ENCODE measurements around the gene CITED4.

Gene CITED4

DNA sequence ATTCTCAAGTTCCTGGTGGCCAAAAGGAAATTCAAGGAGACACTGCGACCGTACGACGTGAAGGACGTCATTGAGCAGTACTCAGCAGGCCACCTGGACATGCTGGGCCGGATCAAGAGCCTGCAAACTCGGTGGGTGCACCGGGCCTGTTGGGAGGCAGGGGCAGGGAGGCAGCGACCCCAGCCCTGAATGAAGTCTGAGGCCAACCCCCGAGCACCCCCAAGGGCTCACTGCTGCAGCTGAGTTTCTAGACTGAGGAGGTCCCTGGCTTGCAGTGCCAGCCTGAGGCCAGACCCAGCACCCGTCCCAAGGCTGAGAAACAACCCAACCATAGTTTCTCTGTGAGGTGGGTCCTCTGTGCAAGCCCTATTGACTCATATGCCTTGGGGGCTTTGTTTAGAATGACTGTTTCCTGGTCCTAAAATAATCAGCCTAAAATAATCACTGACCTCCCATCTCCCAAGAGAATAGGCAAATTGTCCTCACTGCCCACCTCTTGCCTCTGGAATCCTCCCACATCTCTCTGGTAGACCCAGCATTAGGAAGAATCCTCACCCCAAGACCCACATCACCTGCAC lies 27.1 kb downstream of the CITED4 start:
- no peak for DNase-seq (ENCODE audit: low spot score)

GRCh38 chr1:40833979-40834378 lies 28.2 kb downstream of the CITED4 start:
- DNase-seq (ENCODE audit: low spot score): no peak

- no peak for DNase-seq (ENCODE audit: low spot score)
Measured at GRCh38 chr1:40831001-40831732, 31.0 kb downstream of the CITED4 start.

GRCh38 chr1:40830419-40830943 lies 31.7 kb downstream of the CITED4 start:
- no peak for DNase-seq (ENCODE audit: low spot score)

DNA sequence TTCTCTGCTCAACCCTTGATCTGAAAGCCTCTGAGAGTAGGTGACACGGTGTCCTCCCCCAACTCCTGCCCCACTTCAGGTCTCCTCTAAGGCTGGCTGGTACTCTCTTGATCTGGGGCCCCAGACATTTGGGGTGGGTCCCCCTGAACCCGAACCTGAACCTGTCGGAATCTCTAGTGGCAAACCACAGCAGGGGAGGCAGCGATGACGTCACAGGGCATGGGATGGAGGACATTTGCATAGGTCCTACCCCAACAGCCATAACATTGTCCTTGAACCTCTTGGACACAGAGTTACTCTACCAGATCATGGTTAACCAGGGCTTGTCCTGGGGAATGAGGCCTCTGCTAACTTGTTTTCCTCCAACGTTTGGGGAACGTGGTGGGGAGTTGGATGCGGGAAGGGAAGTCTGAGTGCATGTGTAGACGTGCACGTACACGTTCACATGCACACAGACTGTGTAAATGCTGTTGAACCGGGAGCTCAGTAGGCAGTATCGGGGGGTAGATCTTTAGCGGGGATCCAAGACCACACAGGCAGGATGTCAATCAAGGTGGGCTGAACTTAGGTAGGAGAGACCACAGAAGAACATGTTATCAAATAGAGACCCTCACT lies 32.4 kb downstream of the CITED4 start:
- no peak for DNase-seq (ENCODE audit: low spot score)

- DNase-seq (ENCODE audit: low spot score): no peak
Measured at GRCh38 chr1:40825996-40826395, 36.2 kb downstream of the CITED4 start.

- peak; percentile 46 for DNase-seq (ENCODE audit: low spot score)
Measured at GRCh38 chr1:40825435-40825788, 36.8 kb downstream of the CITED4 start.

DNA sequence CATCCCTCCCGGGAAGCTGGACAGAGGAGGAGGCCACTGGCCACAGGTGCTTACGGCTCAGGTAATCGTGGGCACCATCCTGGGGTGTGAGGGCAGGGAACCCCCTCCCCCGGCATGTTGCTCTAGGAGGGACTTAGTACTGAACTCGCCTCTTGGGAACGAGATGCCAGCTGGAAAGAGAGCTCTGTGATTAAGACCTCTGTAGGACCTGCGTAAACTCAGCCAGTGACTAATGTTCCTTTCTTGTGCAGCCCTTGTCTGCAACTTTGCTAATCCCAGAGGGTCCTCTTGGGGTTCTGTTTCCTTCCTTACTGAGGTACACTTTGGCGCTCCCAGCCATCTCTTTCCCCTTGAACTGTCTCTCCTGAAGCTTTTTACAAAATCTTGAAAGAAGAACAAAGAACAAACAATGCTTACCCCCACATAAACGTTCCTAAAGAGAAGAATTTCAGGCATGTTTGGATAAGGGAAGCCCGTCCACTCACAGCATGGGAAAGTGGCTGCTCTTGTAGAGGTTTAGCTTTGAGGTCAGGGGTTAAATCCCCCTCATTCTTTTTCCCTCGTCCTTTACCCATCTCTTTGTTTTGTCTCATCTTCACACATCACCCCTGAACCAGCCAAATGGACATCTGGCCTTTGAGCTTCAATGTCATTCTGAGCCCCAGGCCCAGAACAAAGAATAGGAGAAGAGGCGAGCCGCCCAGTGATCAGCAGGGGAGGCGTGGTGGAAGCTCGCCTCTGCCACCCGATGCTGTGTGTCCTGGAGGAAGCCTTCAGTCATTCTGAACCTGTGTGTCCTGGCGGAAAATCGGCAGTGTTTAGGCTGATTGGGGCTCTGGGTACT lies 37.4 kb downstream of the CITED4 start:
- no peak for DNase-seq (ENCODE audit: low spot score)

DNA sequence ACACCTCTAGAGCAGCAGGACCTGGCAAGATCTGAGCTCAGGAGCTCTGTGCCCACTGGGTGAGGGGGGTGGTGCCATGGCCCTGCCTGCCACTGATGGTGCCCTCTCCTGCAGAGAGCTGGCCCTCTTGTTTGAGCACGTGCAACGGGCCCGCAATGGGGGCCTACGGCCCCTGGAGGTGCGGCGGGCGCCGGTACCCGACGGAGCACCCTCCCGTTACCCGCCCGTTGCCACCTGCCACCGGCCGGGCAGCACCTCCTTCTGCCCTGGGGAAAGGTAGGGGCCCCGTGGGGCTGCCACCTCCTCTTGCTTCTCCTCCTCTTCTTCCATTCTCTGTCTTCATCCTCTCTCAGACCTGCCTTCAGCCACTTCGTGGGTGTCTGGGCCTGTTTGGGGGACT lies 38.2 kb downstream of the CITED4 start:
- DNase-seq (ENCODE audit: low spot score): no peak

GRCh38 chr1:40823345-40823744 lies 38.8 kb downstream of the CITED4 start:
- DNase-seq (ENCODE audit: low spot score): no peak

- DNase-seq (ENCODE audit: low spot score): no peak
Measured at GRCh38 chr1:40822890-40823289, 39.3 kb downstream of the CITED4 start.

GRCh38 chr1:40820911-40821693 lies 41.1 kb downstream of the CITED4 start:
- DNase-seq (ENCODE audit: low spot score): no peak

DNA sequence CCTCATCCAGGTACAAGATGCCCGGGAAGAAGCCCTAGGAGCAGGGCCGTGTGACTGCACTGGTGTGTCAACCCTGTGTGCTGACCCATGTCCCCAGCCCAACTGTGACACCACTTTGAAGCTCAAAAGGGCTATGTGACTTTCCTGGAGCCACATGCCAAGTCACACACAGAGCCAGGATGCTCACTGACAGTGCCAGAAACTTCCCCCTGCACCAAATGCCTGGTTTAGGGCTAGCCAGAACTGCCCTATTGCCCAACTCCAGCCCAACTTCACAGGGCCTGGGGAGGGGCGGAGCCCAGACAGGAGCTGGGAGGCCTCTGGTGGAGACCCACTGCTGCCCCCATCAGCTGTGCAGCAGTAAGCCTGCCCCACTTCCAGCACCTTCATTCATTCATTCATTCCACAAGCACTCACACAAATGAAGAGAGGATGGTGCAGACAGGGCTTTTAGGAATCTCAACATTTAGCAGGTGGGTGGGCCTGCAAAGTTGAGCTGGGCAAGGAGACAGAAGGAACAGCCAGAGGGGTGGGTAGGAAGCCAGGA lies 41.8 kb downstream of the CITED4 start:
- peak; percentile 56 for DNase-seq (ENCODE audit: low spot score)

GRCh38 chr1:40819101-40819500 lies 43.1 kb downstream of the CITED4 start:
- no peak for DNase-seq (ENCODE audit: low spot score)

GRCh38 chr1:40818264-40818961 lies 43.8 kb downstream of the CITED4 start:
- peak; percentile 93 for DNase-seq (ENCODE audit: low spot score)

- no peak for DNase-seq (ENCODE audit: low spot score)
Measured at GRCh38 chr1:40817791-40818263, 44.3 kb downstream of the CITED4 start.

DNA sequence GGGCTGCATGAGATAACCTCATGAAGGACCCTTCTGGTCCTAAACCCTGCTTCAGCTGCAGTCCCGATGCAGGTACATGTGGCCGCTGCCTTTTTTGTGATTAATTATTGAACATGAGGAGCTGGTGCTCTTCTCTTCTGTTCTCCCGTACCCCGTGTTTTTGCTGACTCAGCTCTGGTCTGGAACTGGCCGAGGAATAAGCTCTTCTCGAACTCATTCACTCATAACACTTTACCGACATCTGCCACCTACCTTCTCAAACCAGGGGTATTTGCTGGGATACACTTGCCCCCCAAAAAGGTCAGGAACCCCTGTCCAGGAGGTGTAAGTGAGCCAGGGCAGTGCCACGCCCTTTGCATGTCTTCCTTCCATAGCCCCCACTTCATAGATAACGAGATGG lies 46.7 kb downstream of the CITED4 start:
- no peak for DNase-seq (ENCODE audit: low spot score)

Data from iPS-NIHi11 (cell line).